Measurements from ENCODE around the gene IZUMO4. TPM values are rescaled to one million over a fixed set of nuclear protein-coding genes. Genes with fewer than 3 reads are reported as not detected.
A peak's percentile ranks its signal among the peaks of the same experiment; 100 is the strongest.
"Not testable (repeated sequence)": the region's sequence is repeated elsewhere in the genome, so short reads cannot be mapped to it uniquely, and the experiment has no call there.

Gene IZUMO4
- total RNA-seq, 1 donor from 2014 or later, result 2.8 TPM

DNA sequence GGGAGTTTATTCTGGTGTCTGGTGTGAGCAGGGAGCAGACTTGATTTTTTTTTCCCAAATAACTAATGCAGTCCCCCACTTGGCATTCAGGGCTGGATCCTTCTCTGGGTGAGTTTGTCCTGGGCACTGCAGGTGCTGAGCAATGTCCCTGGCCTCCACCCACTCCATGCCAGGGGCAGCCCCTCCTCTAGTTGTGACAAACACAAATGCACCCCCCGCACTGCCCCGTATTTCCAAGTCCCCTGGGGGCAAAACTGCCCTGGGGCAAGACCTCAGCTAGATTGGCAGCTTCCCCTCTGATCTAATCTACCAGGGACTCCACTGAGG is 7.0 kb upstream of the IZUMO4 start:
- intact Hi-C loops (cut with micrococcal nuclease), result no loop called here
- TF ChIP-seq, protein P1, sequence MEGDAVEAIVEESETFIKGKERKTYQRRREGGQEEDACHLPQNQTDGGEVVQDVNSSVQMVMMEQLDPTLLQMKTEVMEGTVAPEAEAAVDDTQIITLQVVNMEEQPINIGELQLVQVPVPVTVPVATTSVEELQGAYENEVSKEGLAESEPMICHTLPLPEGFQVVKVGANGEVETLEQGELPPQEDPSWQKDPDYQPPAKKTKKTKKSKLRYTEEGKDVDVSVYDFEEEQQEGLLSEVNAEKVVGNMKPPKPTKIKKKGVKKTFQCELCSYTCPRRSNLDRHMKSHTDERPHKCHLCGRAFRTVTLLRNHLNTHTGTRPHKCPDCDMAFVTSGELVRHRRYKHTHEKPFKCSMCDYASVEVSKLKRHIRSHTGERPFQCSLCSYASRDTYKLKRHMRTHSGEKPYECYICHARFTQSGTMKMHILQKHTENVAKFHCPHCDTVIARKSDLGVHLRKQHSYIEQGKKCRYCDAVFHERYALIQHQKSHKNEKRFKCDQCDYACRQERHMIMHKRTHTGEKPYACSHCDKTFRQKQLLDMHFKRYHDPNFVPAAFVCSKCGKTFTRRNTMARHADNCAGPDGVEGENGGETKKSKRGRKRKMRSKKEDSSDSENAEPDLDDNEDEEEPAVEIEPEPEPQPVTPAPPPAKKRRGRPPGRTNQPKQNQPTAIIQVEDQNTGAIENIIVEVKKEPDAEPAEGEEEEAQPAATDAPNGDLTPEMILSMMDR (IDR thresholded peaks at IDR 0.05; ENCODE audit: borderline replicate concordance), result no peak
- Histone ChIP-seq H3K9me3 (replicated peaks) (no peaks in the 10 kb centered on the region), H3K36me3 (peaks cover 4% of the 10 kb centered on the region), H3K27me3 (ENCODE audit: low read depth) (no peaks in the 10 kb centered on the region), H3K4me3 (peak overlapping the region; percentile 28), H3K27ac (replicated peaks) (peak overlapping the region; percentile 71), H3K4me1 (peaks cover 70% of the 10 kb centered on the region)
- DNase-seq, result no peak

DNA sequence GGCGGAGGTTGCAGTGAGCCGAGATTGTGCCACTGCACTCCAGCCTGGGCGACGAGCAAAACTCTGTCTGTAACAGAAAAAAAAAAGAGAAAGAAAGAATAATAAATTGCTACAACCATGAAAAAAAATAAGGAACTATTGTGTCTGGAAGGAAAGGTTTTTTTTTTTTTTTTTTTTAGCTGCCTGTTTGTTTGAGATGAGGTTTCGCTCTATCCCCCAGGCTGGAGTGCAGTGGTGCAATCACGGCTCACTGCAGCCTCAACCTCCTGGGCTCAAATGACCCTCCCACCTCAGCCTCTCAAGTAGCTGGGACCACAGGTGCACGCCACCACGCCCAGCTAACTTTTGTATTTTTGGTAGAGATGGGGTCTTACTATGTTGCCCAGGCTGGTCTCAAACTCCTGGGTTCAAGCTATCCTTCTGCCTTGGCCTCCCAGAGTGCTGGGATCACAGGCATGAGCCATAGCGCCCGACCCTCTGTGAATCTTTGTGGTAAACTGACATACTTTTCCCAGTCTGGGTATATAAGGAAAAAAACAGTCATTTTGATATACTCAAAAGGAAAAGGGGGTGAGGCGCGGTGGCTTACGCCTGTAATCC is 4.7 kb upstream of the IZUMO4 start:
- H3K27ac ChIP-seq (replicated peaks), result peak overlapping the region; percentile 71
- H3K4me1 ChIP-seq, result peaks cover 78% of the 10 kb centered on the region
- DNase-seq; intact Hi-C loops (cut with micrococcal nuclease); H3K27me3 ChIP-seq (ENCODE audit: low read depth); H3K36me3 ChIP-seq; H3K4me3 ChIP-seq; H3K9me3 ChIP-seq (replicated peaks): not testable (repeated sequence)

DNA sequence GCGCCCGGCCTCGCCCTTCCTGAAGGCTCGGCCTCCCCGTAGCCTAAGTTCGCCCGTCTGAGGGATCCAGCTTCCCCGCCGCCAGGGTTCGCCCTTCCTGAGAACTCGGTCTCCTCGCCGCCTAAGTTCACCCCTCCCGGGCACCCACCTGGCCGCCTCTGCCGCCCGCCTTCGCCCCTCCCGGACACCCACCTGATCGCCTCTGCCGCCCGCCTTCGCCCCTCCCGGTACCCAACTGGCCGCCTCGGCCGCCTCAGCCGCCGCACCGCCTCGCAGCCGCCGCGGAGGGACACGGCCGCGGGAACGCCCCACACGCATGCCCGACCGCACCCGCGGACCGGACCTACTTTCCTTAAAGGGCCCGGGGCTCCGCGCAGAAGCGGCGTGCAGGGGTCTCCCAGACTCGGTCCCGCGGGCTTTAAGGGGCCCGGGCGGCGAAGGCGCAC is 658 bp upstream of the IZUMO4 start, which contains the start of gene MOB3A:
Gene MOB3A (minus strand): TSS at position 293 of the 446 bp plus-strand sequence. CDS start 17,766 bp downstream, outside the sequence.
- no peaks in the 10 kb centered on the region for H3K27me3 ChIP-seq (ENCODE audit: low read depth)
- peak within 1 kb of the TSS; percentile 82 for H3K4me3 ChIP-seq
- no peaks in the 10 kb centered on the region for H3K9me3 ChIP-seq (replicated peaks)
- intact Hi-C loops (cut with micrococcal nuclease), result no loop called here
- TF ChIP-seq, protein P1 (IDR thresholded peaks at IDR 0.05; ENCODE audit: borderline replicate concordance), result peak; percentile 64
- peaks cover 19% of the 10 kb centered on the region for H3K36me3 ChIP-seq
- H3K27ac ChIP-seq (replicated peaks), result peak within 1 kb of the TSS; percentile 95
- peaks cover 61% of the 10 kb centered on the region for H3K4me1 ChIP-seq
- peak; percentile 91 for DNase-seq

DNA sequence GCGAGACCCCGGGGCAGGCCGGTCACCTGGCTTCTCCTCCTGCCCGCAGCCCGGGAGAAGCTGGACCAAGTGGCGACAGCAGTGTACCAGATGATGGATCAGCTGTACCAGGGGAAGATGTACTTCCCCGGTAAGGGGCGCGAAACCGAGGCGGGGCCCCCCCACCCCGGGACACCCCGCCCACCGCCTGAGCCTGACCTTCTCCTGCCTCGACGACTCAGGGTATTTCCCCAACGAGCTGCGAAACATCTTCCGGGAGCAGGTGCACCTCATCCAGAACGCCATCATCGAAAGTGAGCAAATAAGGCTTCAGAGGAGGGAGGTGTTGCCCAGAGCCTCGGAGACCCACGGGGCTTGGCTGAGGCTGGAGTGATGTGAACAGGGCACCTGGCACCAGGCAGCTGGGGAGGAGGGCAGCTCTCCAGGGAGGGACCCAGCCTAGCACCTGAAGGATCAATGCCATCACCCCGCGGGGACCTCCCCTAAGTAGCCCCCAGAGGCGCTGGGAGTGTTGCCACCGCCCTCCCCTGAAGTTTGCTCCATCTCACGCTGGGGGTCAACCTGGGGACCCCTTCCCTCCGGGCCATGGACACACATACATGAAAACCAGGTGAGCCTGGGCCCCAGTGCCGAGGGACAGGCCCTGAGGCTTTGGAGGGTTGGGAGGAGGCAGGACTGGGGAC is 629 bp downstream of the IZUMO4 start:
- Histone ChIP-seq H3K27me3 (ENCODE audit: low read depth) (no peaks in the 10 kb centered on the region), H3K9me3 (replicated peaks) (no peaks in the 10 kb centered on the region), H3K4me1 (peaks cover 48% of the 10 kb centered on the region), H3K27ac (replicated peaks) (peak overlapping the region; percentile 60), H3K4me3 (peak overlapping the region; percentile 82), H3K36me3 (peaks cover 31% of the 10 kb centered on the region)
- intact Hi-C loops (cut with micrococcal nuclease), result no loop called here
- no peak for DNase-seq
- TF ChIP-seq, protein P1 (IDR thresholded peaks at IDR 0.05; ENCODE audit: borderline replicate concordance), result no peak

DNA sequence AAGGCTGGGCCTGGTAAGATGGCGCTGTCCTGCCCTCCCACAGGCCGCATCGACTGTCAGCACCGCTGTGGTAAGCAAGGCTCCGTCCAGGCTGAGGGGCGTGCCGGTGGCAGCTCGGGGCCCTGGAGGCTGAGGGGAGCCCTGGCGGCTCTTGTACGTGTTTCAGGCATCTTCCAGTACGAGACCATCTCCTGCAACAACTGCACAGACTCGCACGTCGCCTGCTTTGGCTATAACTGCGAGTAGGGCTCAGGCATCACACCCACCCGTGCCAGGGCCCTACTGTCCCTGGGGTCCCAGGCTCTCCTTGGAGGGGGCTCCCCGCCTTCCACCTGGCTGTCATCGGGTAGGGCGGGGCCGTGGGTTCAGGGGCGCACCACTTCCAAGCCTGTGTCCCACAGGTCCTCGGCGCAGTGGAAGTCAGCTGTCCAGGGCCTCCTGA is 1.2 kb downstream of the IZUMO4 start:
- peaks cover 35% of the 10 kb centered on the region for H3K36me3 ChIP-seq
- H3K27ac ChIP-seq (replicated peaks), result peak overlapping the region; percentile 60
- H3K27me3 ChIP-seq (ENCODE audit: low read depth), result no peaks in the 10 kb centered on the region
- no peak for DNase-seq
- H3K4me3 ChIP-seq, result no peak overlapping the region
- no peaks in the 10 kb centered on the region for H3K9me3 ChIP-seq (replicated peaks)
- intact Hi-C loops (cut with micrococcal nuclease), result no loop called here
- TF ChIP-seq, protein P1 (IDR thresholded peaks at IDR 0.05; ENCODE audit: borderline replicate concordance), result no peak
- H3K4me1 ChIP-seq, result peaks cover 43% of the 10 kb centered on the region

DNA sequence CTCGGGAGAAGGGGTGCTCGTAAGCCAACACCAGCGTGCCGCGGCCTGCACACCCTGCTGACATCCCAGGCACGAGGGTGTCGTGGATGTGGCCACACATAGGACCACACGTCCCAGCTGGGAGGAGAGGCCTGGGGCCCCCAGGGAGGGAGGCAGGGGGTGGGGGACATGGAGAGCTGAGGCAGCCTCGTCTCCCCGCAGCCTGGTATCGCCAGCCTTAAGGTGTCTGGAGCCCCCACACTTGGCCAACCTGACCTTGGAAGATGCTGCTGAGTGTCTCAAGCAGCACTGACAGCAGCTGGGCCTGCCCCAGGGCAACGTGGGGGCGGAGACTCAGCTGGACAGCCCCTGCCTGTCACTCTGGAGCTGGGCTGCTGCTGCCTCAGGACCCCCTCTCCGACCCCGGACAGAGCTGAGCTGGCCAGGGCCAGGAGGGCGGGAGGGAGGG is 2.4 kb downstream of the IZUMO4 start:
- no peak overlapping the region for H3K4me3 ChIP-seq
- H3K36me3 ChIP-seq, result peaks cover 40% of the 10 kb centered on the region
- no peaks in the 10 kb centered on the region for H3K9me3 ChIP-seq (replicated peaks)
- intact Hi-C loops (cut with micrococcal nuclease), result no loop called here
- H3K4me1 ChIP-seq, result peaks cover 33% of the 10 kb centered on the region
- TF ChIP-seq, protein P1 (IDR thresholded peaks at IDR 0.05; ENCODE audit: borderline replicate concordance), result no peak
- DNase-seq, result no peak
- no peak overlapping the region for H3K27ac ChIP-seq (replicated peaks)
- H3K27me3 ChIP-seq (ENCODE audit: low read depth), result no peaks in the 10 kb centered on the region

All from left ventricle myocardium inferior (tissue), 1 donor.